Pulmonary artery endothelial cell (primary cell): ENCODE results near the gene CST9. TPM values are rescaled to one million over a fixed set of nuclear protein-coding genes. Genes with fewer than 3 reads are reported as not detected.

Experiments used
- DNase-seq: peaks from one replicate; pipeline ENCODE4 v3.0.0-alpha.2; 2011; ENCODE audit warnings: low read depth, low spot score
- total RNA-seq: library from RNA; depleted of rRNA; stranded (reverse); fragments of >200 nt; gene quantifications from 2 replicates; pipeline ENCODE4 v1.2.3, GENCODE V29; 2014

Gene CST9
- total RNA-seq, 1 donor from 2014 or later: not detected

- no peak for DNase-seq
These were observed 51.3 kb downstream of the CST9 start for GRCh38 chr20:23554401-23554800.

Other genes starting within 250 kb of the CST9 start
- 11.8 and 35.7 TPM in 2 replicates for gene GZF1, start 243.7 kb downstream of the CST9 start, total RNA-seq
- gene NAPB, start 184.4 kb downstream of the CST9 start, total RNA-seq: 4.5 and 11.4 TPM in 2 replicates
- not detected in 2 replicates for gene CSTL1, start 166.2 kb downstream of the CST9 start, total RNA-seq
- gene CST11, start 153.0 kb downstream of the CST9 start, total RNA-seq: not detected in 2 replicates
- gene CST8, start 114.8 kb downstream of the CST9 start, total RNA-seq: not detected in 2 replicates
- gene CST9L, start 37.4 kb downstream of the CST9 start, total RNA-seq: not detected in 2 replicates
- gene CST3, start 32.0 kb upstream of the CST9 start, total RNA-seq: 132 and 163 TPM in 2 replicates
- not detected in 2 replicates for gene CST4, start 83.1 kb upstream of the CST9 start, total RNA-seq
- gene CST1, start 145.0 kb upstream of the CST9 start, total RNA-seq: 0.26 TPM in 1 of 2 replicates, not detected in the other
- gene CST2, start 220.8 kb upstream of the CST9 start, total RNA-seq: not detected in 2 replicates